Measurements from ENCODE around the gene WNT11. TPM values are rescaled to one million over a fixed set of nuclear protein-coding genes. Genes with fewer than 3 reads are reported as not detected.

WNT11 gene
- total RNA-seq, 2 experiments from 2014 or later = 1.4 to 2.1 TPM

DNA sequence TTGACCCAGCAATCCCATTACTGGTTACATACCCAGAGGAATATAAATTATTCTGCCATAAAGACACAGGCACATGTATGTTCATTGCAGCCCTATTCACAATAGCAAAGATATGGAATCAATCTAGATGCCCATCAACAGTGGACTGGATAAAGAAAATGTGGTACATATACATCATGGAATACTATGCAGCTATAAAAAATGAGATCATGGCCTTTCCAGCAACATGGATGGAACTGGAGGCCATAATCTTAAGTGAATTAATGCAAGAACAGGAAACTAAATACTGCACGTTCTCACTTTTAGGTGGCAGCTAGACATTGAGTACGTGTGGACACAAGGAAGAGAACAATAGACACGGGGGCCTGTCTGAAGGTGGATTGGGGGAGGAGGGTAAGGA is 15.1 kb upstream of the WNT11 start:
- Mint-ChIP-seq H3K36me3 (no peaks in the 10 kb centered on the region), H3K4me3 (no peak overlapping the region), H3K4me1 (no peaks in the 10 kb centered on the region), H3K27me3 (peaks cover 11% of the 10 kb centered on the region), H3K9me3 (no peaks in the 10 kb centered on the region), H3K27ac (no peak overlapping the region)
- no peak for ATAC-seq (ENCODE audit: low read depth)
- POLR2A ChIA-PET = interaction anchor here (0.6 kb wide), 1 partner anchor 638 kb away, joined by 4 read pairs; no protein-coding TSS in a partner anchor
- no peak for DNase-seq

- POLR2A ChIA-PET = no interaction called here
- H3K4me3 Mint-ChIP-seq = no peak overlapping the region
- no peak overlapping the region for H3K27ac Mint-ChIP-seq
- no peaks in the 10 kb centered on the region for H3K9me3 Mint-ChIP-seq
- no peak for DNase-seq
- no peaks in the 10 kb centered on the region for H3K36me3 Mint-ChIP-seq
- H3K4me1 Mint-ChIP-seq = no peaks in the 10 kb centered on the region
- no peak for ATAC-seq (ENCODE audit: low read depth)
- H3K27me3 Mint-ChIP-seq = peaks cover 11% of the 10 kb centered on the region
Observed at GRCh38 chr11:76219243-76219642, 12.9 kb upstream of the WNT11 start.

DNA sequence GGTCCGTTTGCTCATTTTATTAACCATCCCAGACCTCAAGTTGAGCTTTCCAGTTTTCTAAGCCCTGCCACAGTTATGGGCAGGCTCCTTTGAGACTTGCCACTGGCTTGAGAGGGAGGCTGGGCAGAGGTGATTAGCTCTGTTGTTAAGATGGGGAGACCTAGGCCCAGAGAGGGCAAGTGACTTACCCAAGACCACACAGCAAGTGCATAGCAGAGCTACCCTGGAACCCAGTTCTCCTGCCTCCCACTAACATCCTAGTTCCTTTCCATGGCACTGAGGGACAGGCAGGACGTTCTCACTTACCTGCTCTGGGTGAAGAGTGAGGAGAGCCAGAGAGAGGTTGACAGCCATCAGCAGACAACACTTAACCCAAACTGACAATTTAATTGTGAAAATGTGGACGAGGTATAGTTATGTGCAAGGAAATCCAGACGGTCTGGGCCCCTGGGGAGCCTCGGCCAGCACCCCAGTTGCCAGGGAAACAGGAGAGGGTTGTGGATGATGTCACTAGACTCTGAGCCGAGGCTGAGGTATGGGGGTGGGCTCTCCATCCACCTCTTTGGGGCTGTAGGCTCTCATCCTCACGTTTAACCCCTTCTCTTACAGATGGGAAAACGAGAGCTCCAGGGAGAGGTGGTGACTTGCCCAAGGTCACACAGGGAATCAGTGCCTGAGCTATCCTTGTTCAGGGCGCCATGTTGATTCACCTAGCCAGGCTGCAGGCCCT is 12.3 kb upstream of the WNT11 start:
- Mint-ChIP-seq H3K27ac (no peak overlapping the region), H3K36me3 (no peaks in the 10 kb centered on the region), H3K27me3 (peaks cover 12% of the 10 kb centered on the region), H3K4me1 (peaks cover 1% of the 10 kb centered on the region), H3K9me3 (no peaks in the 10 kb centered on the region), H3K4me3 (no peak overlapping the region)
- POLR2A ChIA-PET = no interaction called here
- no peak for DNase-seq
- ATAC-seq (ENCODE audit: low read depth) = no peak

- DNase-seq (no peak), ATAC-seq (ENCODE audit: low read depth) (no peak)
- Mint-ChIP-seq H3K36me3 (no peaks in the 10 kb centered on the region), H3K27ac (no peak overlapping the region), H3K4me3 (no peak overlapping the region), H3K4me1 (peaks cover 2% of the 10 kb centered on the region), H3K27me3 (peaks cover 15% of the 10 kb centered on the region), H3K9me3 (no peaks in the 10 kb centered on the region)
- POLR2A ChIA-PET = interaction anchor here (0.7 kb wide), 1 partner anchor 8 kb away, joined by 3 read pairs; no protein-coding TSS in a partner anchor
Observed at GRCh38 chr11:76217653-76218160, 11.4 kb upstream of the WNT11 start.

DNA sequence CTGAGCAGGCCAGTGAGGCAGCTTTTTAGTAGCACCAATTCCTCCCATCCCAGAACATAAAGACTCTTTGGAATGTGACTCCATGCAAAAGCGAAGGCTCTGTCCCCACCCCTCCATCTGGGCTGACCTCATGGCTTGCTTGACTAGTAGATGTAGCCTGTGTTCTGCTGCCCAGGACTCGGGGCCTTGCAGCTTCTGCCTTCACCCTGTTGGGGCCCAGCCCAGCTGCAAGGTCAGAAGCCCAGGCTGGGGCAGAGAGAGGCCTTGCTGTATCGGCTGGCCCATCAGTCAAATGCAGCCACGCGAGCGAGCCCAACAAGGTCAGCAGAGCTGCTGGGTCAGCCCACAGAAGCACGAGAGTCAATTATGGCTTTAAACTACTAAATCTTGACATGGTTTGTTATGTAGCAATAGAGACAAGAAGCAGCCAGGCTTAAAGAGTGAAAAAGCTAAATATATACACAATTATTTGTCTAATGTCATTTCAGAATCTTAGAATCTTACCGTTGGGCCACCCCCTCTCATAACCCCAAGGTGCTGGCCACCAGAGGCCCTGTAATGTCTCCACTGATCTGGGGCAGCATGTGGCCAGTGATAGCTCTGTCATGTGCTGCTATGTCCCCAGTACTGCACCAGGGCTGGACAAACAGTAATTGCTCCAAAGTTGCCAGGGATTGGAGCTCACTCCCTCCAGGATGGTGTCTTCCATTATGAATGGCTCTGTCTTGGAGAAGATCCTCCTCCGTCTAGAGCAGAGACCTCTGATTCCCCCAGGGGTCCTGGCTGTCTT is 10.4 kb upstream of the WNT11 start:
- Mint-ChIP-seq H3K4me1 (peaks cover 2% of the 10 kb centered on the region), H3K4me3 (no peak overlapping the region), H3K9me3 (no peaks in the 10 kb centered on the region), H3K36me3 (no peaks in the 10 kb centered on the region), H3K27ac (no peak overlapping the region), H3K27me3 (peaks cover 25% of the 10 kb centered on the region)
- ATAC-seq (ENCODE audit: low read depth) = no peak
- POLR2A ChIA-PET = interaction anchor here (1.1 kb wide), 1 partner anchor 18 kb away, joined by 3 read pairs; no protein-coding TSS in a partner anchor
- no peak for DNase-seq

GRCh38 chr11:76215941-76216340 is 9.6 kb upstream of the WNT11 start:
- H3K4me3 Mint-ChIP-seq = no peak overlapping the region
- H3K36me3 Mint-ChIP-seq = no peaks in the 10 kb centered on the region
- no peak overlapping the region for H3K27ac Mint-ChIP-seq
- POLR2A ChIA-PET = interaction anchor here (1.1 kb wide), 1 partner anchor 19 kb away, joined by 3 read pairs; no protein-coding TSS in a partner anchor
- DNase-seq (no peak), ATAC-seq (ENCODE audit: low read depth) (no peak)
- peaks cover 4% of the 10 kb centered on the region for H3K4me1 Mint-ChIP-seq
- H3K27me3 Mint-ChIP-seq = peaks cover 32% of the 10 kb centered on the region
- no peaks in the 10 kb centered on the region for H3K9me3 Mint-ChIP-seq

GRCh38 chr11:76214968-76215548 is 8.8 kb upstream of the WNT11 start:
- Mint-ChIP-seq H3K4me1 (peaks cover 6% of the 10 kb centered on the region), H3K27ac (no peak overlapping the region), H3K27me3 (peaks cover 29% of the 10 kb centered on the region), H3K36me3 (no peaks in the 10 kb centered on the region), H3K4me3 (no peak overlapping the region), H3K9me3 (no peaks in the 10 kb centered on the region)
- ATAC-seq (ENCODE audit: low read depth) = no peak
- POLR2A ChIA-PET = no interaction called here
- DNase-seq = no peak

- Mint-ChIP-seq H3K4me1 (peaks cover 6% of the 10 kb centered on the region), H3K36me3 (no peaks in the 10 kb centered on the region), H3K4me3 (no peak overlapping the region), H3K9me3 (no peaks in the 10 kb centered on the region), H3K27ac (no peak overlapping the region), H3K27me3 (peaks cover 27% of the 10 kb centered on the region)
- no peak for DNase-seq
- POLR2A ChIA-PET = no interaction called here
- no peak for ATAC-seq (ENCODE audit: low read depth)
Observed at GRCh38 chr11:76214186-76214585, 7.9 kb upstream of the WNT11 start.

DNA sequence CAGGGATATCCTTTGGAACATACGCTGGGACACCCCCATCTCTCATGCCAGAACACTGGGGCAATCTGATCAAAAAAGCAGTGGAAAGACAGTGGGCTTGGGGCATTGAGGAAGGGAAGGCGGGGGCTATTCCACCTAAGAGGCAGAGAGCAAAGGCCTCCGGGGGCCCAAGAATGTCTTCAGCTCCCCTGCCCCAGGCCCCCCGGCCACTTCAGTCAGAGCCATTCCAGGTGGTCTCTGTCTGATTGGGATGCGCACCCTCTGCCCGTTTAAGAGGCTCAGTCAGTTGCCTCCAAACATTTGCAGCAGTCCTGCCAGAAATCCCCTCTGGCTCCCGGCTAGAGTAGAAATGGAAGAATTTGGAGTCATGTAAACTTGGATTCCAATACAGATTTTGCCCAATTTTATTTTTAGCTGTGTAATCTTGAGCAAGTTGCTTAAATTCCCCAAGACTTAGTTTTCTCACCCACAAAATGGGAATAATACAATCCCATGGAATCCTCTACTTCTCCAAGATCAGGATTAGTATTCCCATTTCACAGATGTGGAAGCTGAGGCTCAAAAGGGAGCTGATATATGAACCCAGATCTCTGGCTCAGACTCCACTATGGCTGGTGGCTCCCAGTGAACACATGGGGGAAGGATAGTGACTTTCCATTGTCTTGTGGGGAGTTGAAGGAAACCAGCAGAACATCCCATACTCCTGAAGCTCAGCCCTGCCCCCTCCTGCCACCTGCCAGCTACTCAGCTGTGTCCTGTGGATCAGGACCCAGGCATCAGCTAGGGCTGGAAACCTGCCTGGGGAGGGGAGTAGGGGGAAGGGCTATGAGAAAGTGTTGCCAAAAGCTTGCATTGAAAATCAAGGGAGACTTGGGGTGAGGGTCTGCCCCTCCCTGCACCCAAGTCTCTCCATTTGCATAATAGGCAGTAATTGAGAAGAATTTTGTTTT is 6.1 kb upstream of the WNT11 start:
- POLR2A ChIA-PET = no interaction called here
- Mint-ChIP-seq H3K27me3 (peaks cover 28% of the 10 kb centered on the region), H3K4me1 (peaks cover 9% of the 10 kb centered on the region), H3K4me3 (no peak overlapping the region), H3K9me3 (no peaks in the 10 kb centered on the region), H3K27ac (no peak overlapping the region), H3K36me3 (no peaks in the 10 kb centered on the region)
- DNase-seq (no peak), ATAC-seq (ENCODE audit: low read depth) (no peak)

GRCh38 chr11:76210931-76211851 is 4.9 kb upstream of the WNT11 start:
- H3K9me3 Mint-ChIP-seq = no peaks in the 10 kb centered on the region
- H3K27ac Mint-ChIP-seq = no peak overlapping the region
- POLR2A ChIA-PET = interaction anchor here (4.3 to 4.8 kb wide), 2 partner anchors 20 to 24 kb away, joined by 29 to 47 read pairs; no protein-coding TSS in a partner anchor
- ATAC-seq (ENCODE audit: low read depth) (no peak), DNase-seq (no peak)
- H3K36me3 Mint-ChIP-seq = no peaks in the 10 kb centered on the region
- H3K4me1 Mint-ChIP-seq = peaks cover 15% of the 10 kb centered on the region
- peak overlapping the region; percentile 65 for H3K4me3 Mint-ChIP-seq
- H3K27me3 Mint-ChIP-seq = peaks cover 34% of the 10 kb centered on the region

- peak; percentile 65 for DNase-seq
- Mint-ChIP-seq H3K36me3 (no peaks in the 10 kb centered on the region), H3K4me1 (peaks cover 16% of the 10 kb centered on the region), H3K27me3 (peaks cover 43% of the 10 kb centered on the region), H3K4me3 (peak overlapping the region; percentile 60), H3K9me3 (no peaks in the 10 kb centered on the region), H3K27ac (no peak overlapping the region)
- POLR2A ChIA-PET = interaction anchor here (0.6 to 4.8 kb wide), 3 partner anchors 7 to 25 kb away, joined by 3 to 47 read pairs (median 29); no protein-coding TSS in a partner anchor
- ATAC-seq (ENCODE audit: low read depth) = peak; percentile 10
Observed at GRCh38 chr11:76209973-76210930, 4.0 kb upstream of the WNT11 start.
